Measurements from ENCODE around the gene GANAB. TPM values are rescaled to one million over a fixed set of nuclear protein-coding genes. Genes with fewer than 3 reads are reported as not detected.
"Not testable (repeated sequence)": the region's sequence is repeated elsewhere in the genome, so short reads cannot be mapped to it uniquely, and the experiment has no call there.

GANAB gene
- total RNA-seq, 1 donor from 2014 or later = 204 TPM

DNA sequence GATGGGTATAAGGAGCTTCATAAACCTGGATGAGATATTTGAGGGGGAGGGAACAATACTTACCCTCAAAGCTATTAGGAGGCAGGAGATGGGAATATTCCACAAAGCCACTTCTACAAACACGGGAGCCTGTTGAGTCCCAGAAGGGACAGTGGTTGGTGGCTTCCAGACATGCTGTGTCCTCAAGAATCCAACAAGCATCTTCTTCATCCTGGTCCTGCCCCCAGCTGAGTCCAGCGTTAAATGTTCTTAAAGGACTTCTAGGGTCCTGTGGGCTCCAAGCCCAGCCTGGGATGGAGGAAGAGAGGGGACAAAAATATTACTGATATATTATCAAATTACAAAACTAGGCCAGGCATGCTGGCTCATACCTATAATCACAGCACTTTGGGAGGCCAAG is 21.0 kb upstream of the GANAB start:
- DNase-seq (ENCODE audit: low read depth in 2 of 2) = no peak

DNA sequence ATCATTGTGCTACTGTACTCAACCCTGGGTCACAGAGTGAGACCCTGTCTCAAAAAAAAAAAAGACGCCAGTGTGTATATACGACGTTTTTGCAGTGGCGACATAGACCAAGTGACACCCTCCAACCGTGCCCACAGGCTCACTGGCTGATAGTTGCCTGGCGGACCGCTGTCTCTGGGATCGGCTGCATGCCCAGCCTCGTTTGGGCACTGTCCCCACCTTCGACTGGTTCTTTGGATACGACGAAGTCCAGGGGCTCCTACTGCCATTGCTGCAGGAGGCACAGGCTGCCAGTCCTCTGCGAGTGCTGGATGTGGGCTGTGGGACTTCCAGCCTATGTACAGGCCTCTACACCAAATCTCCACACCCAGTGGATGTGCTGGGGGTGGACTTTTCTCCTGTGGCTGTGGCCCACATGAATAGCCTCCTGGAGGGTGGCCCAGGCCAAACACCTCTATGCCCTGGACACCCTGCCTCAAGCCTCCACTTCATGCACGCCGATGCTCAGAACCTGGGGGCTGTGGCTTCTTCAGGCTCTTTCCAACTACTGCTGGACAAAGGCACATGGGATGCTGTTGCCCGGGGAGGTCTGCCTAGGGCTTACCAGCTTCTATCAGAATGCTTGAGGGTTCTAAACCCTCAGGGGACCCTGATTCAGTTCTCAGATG is 20.0 kb upstream of the GANAB start:
- DNase-seq (ENCODE audit: low read depth in 2 of 2) = no peak

DNA sequence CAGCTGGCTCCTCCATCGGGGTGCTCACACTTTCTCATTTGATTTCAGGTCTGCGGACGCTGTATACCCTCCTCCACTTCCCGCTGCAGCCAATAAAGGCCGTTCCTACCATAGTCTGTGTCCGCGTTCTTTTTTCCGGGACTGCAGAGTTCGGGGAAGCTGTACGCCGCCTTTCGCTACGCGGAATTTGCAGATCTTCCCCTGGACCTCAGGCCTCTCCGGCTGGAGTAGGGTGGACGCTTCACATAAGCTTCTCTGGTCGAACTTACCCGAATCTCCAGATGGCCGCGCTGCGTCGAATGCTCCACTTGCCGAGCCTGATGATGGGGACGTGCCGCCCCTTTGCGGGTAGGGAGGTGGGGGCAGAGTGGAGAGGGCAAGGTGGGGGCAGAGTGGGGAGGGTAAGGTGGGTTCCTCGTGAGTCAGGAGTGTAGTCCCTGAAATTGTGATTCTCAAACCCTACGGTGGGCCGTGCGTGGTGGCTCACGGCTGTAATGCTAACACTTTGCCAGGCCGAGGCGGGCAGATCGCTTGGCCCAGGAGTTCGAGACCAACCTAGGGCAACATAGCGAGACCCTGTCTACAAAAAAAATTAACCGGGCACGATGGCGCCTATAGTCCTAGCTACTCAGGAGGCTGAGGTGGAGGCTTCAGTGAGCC is 19.3 kb upstream of the GANAB start:
- DNase-seq (ENCODE audit: low read depth in 2 of 2) = peak in 1 of 2 donors; percentile 68

DNA sequence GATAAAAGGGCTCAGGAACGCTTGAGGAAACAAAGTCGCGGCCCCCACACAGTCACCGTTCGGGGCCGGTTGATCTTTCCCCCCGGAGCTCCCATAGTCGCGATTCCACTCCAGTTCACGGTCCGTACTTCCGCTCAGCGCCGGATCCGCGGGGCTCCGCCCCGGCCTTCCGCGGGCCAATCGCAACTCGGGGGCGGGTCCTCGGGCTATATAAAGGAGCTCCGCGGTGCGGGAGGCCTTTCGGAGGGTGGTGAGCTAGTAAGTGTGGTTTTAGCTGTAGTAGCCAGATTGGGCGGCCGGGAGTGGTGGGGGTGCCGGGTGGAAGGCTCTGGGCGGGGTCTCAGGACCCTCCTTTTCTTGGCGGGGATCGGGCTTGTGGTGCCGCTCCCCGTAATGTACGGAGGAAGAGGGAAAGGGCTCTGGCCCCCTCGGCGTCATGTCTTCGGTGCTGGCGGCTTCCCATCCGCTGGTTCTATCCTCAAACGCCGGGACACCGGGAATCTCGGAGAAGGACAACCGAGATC is 18.7 kb upstream of the GANAB start, which contains the start of the genes C11orf98 and CSKMT:
Gene C11orf98, minus strand, starts transcription at position 136 of the 524 bp plus-strand sequence. Its CDS starts 41 bp downstream, at position 95.
Gene CSKMT, plus strand, starts transcription at position 238 of the 524 bp plus-strand sequence. CDS start 568 bp downstream, outside the sequence.
- peak; percentile 84 to 91 for DNase-seq (ENCODE audit: low read depth in 2 of 2)

DNA sequence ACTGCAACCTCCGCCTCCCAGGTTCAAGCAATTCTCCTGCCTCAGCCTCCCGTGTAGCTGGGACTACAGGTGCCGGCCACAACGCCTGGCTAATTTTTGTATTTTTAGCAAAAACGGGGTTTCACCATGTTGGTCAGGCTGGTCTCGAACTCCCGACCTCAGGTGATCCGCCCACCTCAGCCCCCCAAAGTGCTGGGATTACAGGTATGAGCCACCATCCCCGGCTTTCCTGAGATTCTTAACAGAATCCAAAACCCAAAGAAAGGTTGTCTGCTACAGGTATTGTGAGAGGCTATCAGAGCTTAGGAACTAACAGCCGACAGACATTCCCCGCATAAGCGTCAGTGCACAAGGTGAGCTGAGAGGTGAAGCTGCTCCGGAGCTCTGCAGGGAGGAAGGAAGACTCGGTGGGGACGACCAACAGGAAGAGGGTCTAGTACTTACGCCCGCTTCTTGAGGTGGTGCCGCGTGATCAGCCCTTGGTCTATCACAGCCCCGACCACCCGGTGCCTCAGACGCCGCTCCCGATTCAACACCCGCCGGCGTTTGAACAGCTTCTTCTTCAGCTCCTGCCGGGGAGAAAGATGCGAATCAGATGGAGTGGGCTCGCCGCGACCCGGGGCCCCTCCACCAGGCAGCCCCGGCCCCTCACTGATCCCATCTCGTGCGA is 18.1 kb upstream of the GANAB start:
- DNase-seq (ENCODE audit: low read depth in 2 of 2) = peak in 1 of 2 donors; percentile 52

DNA sequence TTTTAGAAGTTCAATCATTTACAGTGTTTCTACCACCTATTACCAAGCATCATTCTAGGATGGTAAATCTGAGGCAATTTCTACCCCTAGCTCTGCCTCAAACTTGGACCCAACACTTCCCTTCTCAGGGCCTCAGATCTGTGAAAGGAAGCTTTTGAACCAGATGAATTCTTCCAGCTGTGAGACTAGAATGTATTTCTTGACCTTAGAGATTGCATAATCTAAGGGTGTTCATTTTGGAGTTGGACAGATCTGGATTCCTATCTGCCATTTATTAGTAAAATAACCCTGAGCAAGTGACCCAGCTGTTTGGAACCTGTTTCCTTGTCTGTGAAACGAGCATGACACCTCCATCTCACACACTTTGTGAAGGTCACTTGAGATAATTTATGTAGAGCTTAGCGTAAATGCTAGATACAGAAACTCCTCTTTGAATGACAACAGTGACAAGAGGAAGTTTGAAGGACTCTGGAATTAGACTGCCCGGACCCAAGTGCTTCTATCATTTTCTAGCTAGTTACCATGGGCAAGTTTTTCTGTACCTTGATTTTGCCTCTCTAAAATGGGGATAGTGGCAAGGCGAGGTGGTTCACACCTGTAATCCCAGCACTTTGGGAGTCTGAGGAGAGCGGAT is 10.5 kb upstream of the GANAB start:
- DNase-seq (ENCODE audit: low read depth in 2 of 2) = no peak

DNA sequence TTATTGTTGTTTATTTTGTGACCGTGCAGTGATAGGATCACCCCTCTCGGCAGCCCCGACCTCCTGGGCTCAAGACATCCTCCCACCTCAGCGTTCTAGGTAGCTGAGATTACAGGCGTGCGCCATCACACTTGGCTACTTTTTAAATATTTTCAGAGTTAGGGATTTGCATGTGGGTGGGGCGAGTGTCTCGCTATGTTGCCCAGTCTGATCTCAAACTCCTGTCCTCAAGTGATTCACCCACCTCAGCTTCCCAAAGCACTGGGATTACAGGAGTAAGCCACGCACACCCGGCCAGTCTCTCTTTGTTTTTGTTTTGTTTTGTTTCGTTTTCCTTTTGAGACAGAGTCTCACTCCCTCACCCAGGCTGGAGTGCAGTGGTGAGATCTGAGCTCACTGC is 7.9 kb upstream of the GANAB start:
- DNase-seq (ENCODE audit: low read depth in 2 of 2) = no peak

DNA sequence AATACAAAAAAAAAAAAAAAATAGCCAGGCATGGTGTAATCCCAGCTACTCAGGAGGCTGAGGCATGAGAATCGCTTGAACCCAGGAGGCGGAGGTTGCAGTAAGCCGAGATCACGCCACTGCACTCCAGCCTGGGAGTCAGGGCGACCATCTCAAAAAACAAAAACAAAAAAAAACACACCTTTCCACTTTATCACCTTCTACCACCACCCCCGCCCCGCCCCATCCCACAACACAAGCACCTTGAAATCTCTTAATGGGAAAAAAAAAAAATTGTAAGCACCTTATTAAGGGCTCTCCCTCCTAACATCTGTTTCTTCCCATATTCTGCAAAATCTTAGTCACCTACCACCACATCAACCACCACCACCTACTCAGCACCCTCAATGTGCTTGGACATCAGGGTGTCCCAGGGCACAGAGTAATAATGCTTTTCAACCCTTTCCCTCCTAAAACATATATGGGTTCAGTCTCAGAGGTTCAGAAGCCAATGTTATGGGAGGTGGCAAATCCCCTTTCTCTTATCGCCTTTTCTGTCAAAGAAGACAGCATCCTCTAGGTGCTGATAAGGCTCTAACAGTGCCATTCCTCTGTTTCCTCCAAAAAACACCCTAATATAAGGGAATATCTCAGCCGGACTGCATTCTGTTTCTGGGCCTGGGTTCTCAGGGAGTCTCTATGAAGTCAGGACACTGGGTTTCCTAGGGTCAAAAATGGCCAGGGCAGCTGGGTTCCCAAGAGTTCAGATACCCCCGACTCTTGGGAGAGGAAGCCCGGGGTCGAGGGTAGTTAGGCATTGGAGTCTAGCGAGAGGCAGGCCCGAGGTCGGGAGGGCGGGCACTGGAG is 6.0 kb upstream of the GANAB start:
- DNase-seq (ENCODE audit: low read depth in 2 of 2) = no peak

DNA sequence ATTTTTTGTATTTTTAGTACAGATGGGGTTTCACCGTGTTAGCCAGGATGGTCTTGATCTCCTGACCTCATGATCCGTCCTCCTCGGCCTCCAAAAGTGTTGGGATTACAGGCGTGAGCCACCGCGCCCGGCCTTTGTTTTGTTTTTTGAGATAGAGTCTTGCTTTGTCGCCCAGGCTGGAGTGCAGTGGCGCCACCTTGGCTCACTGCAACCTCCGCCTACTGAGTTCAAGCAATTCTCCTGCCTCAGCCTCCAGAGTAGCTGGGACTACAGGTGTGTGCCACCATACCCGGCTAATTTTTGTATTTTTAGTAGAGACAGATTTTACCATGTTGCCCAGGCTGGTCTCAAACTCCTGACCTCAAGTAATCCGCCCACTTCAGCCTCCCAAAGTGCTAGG is 3.9 kb upstream of the GANAB start:
- DNase-seq (ENCODE audit: low read depth in 2 of 2) = not testable (repeated sequence)

DNA sequence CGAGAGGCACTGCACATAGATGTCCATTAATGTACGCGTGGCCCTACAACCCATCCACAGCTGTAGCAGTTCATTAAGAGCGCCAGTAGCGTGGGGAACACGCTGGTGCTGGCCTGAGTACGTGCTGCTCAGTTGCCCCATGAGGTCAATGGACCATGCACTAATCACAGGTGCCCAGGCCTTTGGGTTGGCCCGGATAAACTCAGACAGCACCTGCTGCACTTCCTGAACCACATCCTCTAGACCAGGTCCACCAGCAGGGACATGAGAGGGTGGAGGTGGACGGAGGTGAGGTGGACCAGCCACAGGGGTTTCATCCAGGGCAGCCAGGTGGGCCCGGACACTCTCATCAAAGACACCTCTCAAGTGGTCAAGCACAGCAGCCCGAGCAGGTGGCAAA is 3.1 kb upstream of the GANAB start:
- no peak for DNase-seq (ENCODE audit: low read depth in 2 of 2)

DNA sequence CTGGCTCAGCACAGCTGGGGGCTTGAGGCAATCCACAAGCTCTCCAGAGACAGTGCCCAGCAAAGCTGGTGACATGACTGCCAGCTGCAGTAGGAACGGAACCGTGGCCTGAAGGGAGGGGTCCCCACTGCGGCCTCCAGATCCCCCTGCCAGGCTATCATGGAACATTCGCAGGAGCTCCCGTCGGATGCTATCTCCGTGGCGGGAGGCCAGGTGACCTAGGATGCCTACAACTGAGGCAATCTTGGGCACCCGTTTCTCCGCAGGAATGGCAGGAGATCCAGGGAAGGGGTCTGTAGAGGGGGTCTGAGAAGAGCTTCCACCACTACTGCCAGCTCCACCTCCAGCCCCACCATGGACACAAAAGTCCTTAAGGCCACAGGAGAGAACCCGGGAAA is 2.6 kb upstream of the GANAB start:
- DNase-seq (ENCODE audit: low read depth in 2 of 2) = no peak

DNA sequence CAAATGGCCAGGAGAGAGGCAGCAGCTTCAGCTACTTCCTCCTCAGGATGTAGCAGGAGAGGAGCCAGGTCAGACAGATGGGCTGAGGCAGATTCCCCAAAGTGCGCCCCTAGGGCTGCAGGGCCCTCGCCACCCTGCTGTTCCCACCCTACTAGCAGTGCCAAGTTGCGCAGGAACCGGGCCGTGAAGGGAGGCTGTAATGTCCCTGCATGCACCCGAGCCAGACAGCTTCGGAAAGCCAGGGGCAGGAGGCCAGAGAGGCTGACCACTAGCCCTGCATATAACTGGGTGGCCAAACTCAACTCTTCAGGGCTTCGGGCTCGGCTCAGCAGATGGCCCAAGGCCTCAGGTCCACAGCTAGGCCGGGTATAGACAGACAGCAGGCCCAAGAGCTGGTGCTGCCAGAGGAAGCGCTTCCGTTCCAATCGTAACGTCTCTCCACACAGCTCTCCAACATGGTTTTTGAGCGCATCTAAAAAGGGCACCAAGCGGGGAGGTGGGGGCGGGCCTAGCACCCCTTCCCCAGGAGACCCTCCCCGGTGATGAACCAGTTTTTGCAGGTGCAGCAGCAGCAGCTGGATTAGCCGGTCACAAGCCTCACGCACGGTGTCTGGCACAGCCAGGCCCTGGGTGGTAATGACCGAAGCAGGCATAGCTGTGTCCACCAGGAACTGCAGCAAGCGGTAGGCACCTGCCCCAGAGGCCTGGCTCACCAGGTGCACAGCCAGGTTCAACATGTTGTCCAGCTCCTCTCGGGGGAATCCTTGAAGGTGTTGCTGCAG is 2.0 kb upstream of the GANAB start:
- no peak for DNase-seq (ENCODE audit: low read depth in 2 of 2)

DNA sequence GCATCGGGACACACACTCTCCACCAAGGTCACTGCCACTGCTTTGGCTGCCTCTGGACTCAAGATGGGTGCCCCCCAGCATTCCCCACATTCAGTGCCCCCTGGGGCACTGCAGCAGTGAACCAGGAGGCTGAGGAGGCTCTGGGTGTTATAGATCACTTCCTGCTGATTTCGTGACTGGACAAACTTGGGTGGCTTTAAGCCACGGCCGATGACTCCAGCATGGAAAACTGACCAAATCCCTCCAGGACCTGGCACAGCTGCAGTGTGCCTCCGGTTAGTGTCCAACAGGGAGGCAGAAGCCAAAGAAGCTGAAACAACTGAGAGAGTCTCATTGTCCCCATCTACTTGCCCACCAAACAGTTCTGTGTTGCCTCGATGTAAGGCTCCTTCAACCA is 1.2 kb upstream of the GANAB start:
- no peak for DNase-seq (ENCODE audit: low read depth in 2 of 2)

DNA sequence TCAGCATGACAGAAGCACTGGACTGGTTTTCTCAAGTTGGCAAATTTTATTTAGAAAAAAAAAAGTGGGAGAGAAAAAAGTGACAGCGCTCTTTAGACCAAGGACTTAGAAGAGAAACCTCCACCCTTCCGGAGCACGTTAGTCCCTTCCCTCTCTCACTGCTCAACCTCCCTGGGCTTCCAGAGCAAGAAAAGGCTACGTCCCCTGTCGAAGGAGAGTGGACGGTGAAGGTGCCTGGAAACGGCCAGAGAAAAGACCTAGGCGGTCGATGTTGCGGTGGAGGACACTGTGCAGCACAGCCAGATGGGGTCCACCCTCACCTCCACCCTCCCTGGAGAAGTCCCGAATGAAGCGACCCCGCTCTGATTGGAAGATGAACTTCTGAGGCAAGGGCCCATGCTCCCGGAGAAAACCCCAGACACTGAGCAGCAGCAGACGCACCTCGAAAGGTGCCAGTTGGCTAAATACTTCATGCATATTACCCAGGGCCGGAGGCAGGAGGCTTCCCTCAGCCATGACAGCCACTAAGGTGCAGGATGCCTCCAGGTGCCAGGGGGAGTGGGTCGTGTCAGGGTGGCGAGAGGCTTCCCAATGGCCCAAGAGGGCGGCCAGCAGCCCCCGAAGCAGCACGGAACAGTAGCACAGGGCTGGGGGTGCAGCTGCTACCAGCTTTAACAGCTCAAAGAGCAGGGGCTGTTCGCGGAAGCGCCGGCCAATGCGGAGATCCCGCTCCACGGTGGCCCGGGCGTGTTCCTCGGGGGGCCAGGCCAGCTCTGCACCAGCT is 604 bp upstream of the GANAB start:
- DNase-seq (ENCODE audit: low read depth in 2 of 2) = no peak

DNA sequence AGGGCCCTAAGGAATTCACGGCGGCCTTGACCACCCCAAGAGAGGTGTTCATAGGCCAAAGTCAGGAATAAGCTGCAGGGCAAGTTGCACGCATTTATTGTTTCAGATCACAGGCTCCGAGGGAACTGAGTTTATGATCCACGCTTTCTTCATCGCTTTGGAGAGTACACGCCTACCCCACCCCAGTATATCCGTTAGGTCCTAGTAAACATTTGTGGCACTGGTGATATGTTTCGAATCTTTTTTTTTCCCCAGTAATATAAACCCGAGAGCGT is 805 bp downstream of the GANAB start:
- no peak for DNase-seq (ENCODE audit: low read depth in 2 of 2)

DNA sequence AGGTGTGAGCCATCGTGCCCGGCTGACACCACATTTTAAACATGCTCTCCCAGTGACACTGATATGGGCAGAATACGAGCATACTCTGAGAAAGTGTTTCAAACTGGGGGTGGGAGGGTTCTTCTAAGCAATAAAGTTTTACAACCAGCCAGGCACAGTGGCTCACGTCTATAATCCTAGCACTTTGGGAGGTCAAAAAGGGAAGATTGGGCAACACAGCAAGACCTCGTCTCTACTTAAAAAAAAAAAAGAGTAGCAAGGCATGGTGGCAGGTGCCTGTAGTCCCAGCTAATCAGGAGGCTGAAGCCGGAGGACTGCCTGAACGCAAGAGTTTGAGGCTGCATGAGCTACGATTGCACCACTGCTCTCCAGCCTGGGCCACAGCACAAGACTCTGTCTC is 2.2 kb downstream of the GANAB start:
- DNase-seq (ENCODE audit: low read depth in 2 of 2) = no peak

DNA sequence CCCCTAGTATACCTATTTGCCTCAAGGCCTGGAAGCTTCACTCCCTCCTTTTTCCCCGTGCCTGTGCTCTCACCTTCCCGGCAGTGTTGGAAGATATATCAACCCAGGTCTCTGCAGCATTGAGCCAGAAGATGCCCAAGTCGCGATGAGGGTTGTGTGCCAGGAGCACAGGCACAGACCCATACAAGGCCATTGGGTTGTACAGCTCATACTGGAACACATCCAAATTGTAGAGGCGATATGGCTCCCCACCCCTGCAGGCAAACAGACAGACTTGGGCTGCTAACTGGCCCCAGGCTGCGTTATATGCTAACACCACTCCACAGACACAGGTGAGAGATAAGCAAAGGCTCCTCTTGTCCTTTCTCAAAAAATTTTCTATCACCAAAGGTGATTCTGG is 13.9 kb downstream of the GANAB start:
- DNase-seq (ENCODE audit: low read depth in 2 of 2) = no peak

DNA sequence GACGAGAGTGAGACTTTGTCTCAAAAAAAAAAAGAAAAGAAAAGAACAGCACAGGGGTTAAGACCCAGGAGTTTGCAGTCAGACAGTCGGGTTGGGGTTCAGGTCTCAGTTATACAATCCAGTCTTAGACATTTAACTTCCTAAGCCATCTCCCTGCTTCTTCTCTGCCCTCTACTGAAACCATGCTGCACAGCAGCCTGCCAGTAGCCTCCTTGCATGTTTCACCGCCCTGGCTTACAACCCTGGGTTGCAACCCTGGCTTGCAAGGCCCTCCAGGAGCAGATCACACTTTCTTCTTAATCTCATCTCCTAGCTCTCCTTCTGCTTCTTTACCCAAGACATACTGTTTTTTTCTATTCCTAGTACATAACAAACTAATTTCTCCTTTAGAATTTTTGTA is 18.7 kb downstream of the GANAB start:
- no peak for DNase-seq (ENCODE audit: low read depth in 2 of 2)

DNA sequence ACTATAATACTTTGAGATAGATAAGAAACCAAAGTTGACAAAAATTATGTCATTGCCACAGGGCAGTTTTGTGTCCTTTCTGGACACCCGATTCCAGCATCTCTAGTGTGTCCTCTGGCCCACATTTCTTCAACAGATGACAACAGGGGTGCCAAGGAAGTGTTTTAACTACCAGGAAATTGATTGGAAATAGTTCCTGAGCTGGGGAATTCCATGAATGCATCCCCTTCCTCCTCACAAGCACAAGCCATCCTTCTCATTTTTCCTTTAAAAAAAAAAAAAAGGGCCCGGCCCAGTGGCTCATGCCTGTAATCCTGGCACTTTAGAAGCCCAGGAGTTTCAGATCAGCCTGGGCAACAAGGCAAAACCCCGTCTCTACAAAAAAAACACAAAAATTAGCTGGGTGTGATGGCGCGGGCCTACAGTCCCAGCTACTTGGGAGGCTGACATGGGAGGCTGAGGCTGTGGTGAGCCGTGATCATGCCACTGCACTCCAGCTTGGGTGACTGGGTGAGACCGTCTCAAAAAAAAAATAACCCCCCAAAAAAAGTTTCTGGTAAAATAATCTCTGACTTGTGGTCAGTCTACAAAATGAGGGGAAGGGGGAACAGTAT is 23.8 kb downstream of the GANAB start:
- no peak for DNase-seq (ENCODE audit: low read depth in 2 of 2)

All from dermis microvascular lymphatic vessel endothelial cell (primary cell).